OCI-LY3 (cell line): Measurements from ENCODE around the gene TUBGCP2.

Source experiments
- H2AFZ ChIP-seq: fragments of 200-600, 300-600 bp; shearing (Covaris generic); 2 replicates; pipeline ENCODE4 v1.6.0; 2014; ENCODE audit warnings: antibody characterized with exemption, low read depth, low read length
- H3K27ac ChIP-seq: fragments of 200-600, 300-600 bp; sonication (generic); 2 replicates; pipeline ENCODE4 v1.5.1; 2014; ENCODE audit warnings: mild to moderate bottlenecking, low read length, moderate library complexity, mixed read lengths
- H3K27me3 ChIP-seq: fragments of 200-600, 300-600 bp; sonication (generic); 2 replicates; pipeline ENCODE4 v1.6.1; 2014; ENCODE audit warnings: low read depth, low read length, mixed read lengths
- H3K36me3 ChIP-seq: fragments of 200-600, 300-600 bp; sonication (generic); replicated peaks from 2 replicates; pipeline ENCODE3; 2014; ENCODE audit warnings: low read depth, low read length, mixed read lengths
- H3K4me1 ChIP-seq: fragments of 300-600, 200-600 bp; sonication (generic); 2 replicates; pipeline ENCODE4 v1.6.1; 2014; ENCODE audit warnings: low read length, mixed read lengths
- H3K4me2 ChIP-seq: fragments of 200-600, 300-600 bp; sonication (generic); 2 replicates; pipeline ENCODE4 v1.6.1; 2014; ENCODE audit warnings: low read length, mixed read lengths
- H3K4me3 ChIP-seq: fragments of 300-600, 200-600 bp; sonication (generic); 2 replicates; pipeline ENCODE4 v1.5.1; 2014; ENCODE audit warnings: antibody characterized with exemption, mild to moderate bottlenecking, low read length, moderate library complexity
- H3K79me2 ChIP-seq: fragments of 300-600, 200-600 bp; shearing (Covaris generic); 2 replicates; pipeline ENCODE4 v1.6.1; 2014; ENCODE audit warnings: mild to moderate bottlenecking, low read length, mixed read lengths
- H3K9ac ChIP-seq: fragments of 300-600, 200-600 bp; shearing (Covaris generic); 2 replicates; pipeline ENCODE4 v1.6.0; 2014; ENCODE audit warnings: mild to moderate bottlenecking, low read length, moderate library complexity
- H3K9me3 ChIP-seq: fragments of 200-600, 300-600 bp; shearing (Covaris generic); 2 replicates; pipeline ENCODE4 v1.6.1; 2014; ENCODE audit warnings: low read length, mixed read lengths; ENCODE audit not compliant: insufficient read depth
- H4K20me1 ChIP-seq: fragments of 200-600, 300-600 bp; sonication (generic); 2 replicates; pipeline ENCODE4 v1.6.1; 2016; ENCODE audit warnings: low read length, mixed read lengths; ENCODE audit not compliant: insufficient read depth
- CTCF ChIP-seq: fragments of 200-600, 300-600 bp; sonication (generic); IDR thresholded peaks from 2 replicates; pipeline ENCODE4 v1.5.1; 2014; ENCODE audit warnings: antibody characterized with exemption, low read length, low read depth
- EZH2phosphoT487 ChIP-seq: fragments of 200-600 bp; shearing (Covaris generic); IDR thresholded peaks from 2 replicates; pipeline ENCODE4 v1.6.1; 2018; ENCODE audit warnings: antibody characterized with exemption, mixed run types, low read depth

TUBGCP2 gene

GRCh38 chr10:133341983-133342382 lies 33.3 kb upstream of the TUBGCP2 start:
- Histone ChIP-seq H3K27me3 (no peaks in the 10 kb centered on the region), H3K4me2 (no peak overlapping the region), H4K20me1 (no peaks in the 10 kb centered on the region), H3K4me3 (no peak overlapping the region), H3K36me3 (no peaks in the 10 kb centered on the region), H2AFZ (no peak overlapping the region), H3K79me2 (no peaks in the 10 kb centered on the region), H3K27ac (no peak overlapping the region), H3K9me3 (no peaks in the 10 kb centered on the region), H3K9ac (no peak overlapping the region), H3K4me1 (no peaks in the 10 kb centered on the region)
- TF ChIP-seq CTCF (no peak), EZH2phosphoT487 (no peak)

- H3K9me3 ChIP-seq = no peaks in the 10 kb centered on the region
- H2AFZ ChIP-seq = no peak overlapping the region
- no peaks in the 10 kb centered on the region for H3K36me3 ChIP-seq
- H3K27me3 ChIP-seq = no peaks in the 10 kb centered on the region
- no peak overlapping the region for H3K9ac ChIP-seq
- no peaks in the 10 kb centered on the region for H3K79me2 ChIP-seq
- no peaks in the 10 kb centered on the region for H3K4me1 ChIP-seq
- H4K20me1 ChIP-seq = no peaks in the 10 kb centered on the region
- H3K27ac ChIP-seq = no peak overlapping the region
- TF ChIP-seq EZH2phosphoT487 (no peak), CTCF (no peak)
- no peak overlapping the region for H3K4me2 ChIP-seq
- no peak overlapping the region for H3K4me3 ChIP-seq
Measured at GRCh38 chr10:133339708-133340380, 31.2 kb upstream of the TUBGCP2 start.

GRCh38 chr10:133338080-133339071 lies 29.7 kb upstream of the TUBGCP2 start:
- Histone ChIP-seq H3K27me3 (no peaks in the 10 kb centered on the region), H3K9ac (no peak overlapping the region), H4K20me1 (no peaks in the 10 kb centered on the region), H3K36me3 (no peaks in the 10 kb centered on the region), H2AFZ (no peak overlapping the region), H3K27ac (no peak overlapping the region), H3K4me2 (no peak overlapping the region), H3K4me1 (no peaks in the 10 kb centered on the region), H3K4me3 (no peak overlapping the region), H3K79me2 (no peaks in the 10 kb centered on the region), H3K9me3 (no peaks in the 10 kb centered on the region)
- no peak for TF ChIP-seq CTCF
- no peak for TF ChIP-seq EZH2phosphoT487

- H3K36me3 ChIP-seq = no peaks in the 10 kb centered on the region
- H4K20me1 ChIP-seq = no peaks in the 10 kb centered on the region
- H3K27me3 ChIP-seq = no peaks in the 10 kb centered on the region
- no peak overlapping the region for H3K27ac ChIP-seq
- no peaks in the 10 kb centered on the region for H3K79me2 ChIP-seq
- TF ChIP-seq CTCF (no peak), EZH2phosphoT487 (no peak)
- H3K9ac ChIP-seq = no peak overlapping the region
- H3K4me2 ChIP-seq = no peak overlapping the region
- H3K4me1 ChIP-seq = no peaks in the 10 kb centered on the region
- H2AFZ ChIP-seq = no peak overlapping the region
- no peaks in the 10 kb centered on the region for H3K9me3 ChIP-seq
- H3K4me3 ChIP-seq = no peak overlapping the region
Measured at GRCh38 chr10:133337370-133337725, 28.7 kb upstream of the TUBGCP2 start.
